ENCODE data around the gene PIPOX.

The PIPOX gene

DNA sequence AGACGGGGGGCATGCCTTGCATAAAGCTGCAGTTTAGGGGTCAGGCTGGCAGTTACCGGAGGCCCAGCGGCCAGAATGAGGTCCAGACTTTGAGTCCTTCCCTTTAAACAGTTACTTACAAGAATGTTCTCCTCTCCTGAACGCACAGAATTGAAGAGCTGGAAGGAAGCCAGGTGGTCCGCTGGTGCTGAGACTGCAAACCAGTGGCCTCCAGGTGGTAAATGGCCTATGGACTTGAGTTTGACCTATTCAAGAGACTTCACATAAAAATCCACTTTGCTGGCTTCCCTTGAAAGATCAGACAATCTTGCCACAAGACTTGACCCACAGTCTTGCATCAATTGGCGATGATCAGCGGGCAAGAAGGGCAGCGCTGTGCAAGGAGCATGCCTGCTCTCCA is 22.4 kb upstream of the PIPOX start:
- DNase-seq, result no peak

DNA sequence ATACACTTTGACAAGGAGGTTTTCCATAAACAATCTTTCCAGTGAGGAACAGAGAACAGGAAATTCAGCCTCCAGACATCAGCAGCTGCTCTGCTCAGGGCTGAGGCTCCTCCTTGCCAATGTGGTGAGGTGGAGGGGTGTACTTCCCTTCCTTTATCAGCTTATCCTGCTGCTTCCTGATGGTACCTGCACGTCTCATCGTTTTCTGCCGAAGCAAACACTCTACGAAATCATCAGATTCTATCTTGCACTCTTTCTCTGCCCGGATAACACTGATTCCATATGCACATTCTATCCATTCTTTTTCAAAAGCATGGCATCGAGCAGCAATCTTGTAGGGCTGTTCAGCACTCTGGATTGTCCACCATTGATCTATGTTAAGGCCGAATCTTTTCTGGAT is 21.7 kb upstream of the PIPOX start:
- DNase-seq, result no peak

DNA sequence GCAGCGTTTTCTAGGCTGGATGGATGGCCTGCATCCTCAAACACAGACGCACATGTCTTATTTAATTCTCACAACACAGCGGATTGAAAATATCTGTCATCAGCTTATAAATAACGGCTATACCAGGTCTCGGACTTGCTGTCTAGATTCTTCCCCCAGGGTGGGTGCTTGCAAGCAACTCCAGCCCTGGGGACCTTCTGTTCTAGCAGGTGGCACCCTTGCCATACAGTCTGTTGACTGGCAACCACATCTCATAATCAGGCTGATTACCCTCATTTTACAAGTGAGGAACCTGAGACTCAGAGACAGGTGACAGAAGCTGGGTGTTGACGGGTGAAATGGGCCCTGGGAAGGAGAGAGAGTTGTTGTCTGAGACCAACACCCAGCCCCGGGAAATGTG is 20.9 kb upstream of the PIPOX start:
- no peak for DNase-seq

DNA sequence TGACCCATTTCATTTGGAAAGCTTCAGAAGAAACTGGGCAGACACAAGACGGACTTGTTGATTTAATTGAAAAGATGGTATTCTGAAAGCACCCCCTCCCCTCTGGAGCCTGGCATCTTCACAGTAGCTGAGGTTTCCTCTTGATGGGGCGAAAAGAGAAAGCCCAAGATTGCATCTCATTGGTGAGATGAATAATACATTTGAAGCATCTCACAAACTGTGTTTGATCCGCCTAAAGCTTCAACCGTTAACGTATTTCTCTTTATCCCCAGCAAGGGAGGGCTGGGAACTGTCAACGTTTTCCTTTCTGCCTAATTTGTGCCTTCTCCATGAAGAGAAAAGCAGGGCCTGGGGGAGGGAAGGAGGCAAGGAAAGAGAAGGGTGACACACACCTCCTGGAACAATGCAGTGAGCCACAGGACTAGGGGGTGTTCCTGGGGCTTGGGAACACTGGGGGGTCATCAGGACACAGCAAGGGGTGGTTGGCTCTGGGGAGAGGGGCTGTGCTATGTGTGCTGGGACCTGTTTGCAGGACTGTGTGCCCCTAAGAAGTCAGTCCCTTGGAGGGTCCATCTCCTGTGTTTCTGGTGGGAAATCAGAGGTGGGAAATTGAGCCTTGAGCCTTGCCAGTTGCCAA is 18.5 kb upstream of the PIPOX start:
- no peak for DNase-seq

DNA sequence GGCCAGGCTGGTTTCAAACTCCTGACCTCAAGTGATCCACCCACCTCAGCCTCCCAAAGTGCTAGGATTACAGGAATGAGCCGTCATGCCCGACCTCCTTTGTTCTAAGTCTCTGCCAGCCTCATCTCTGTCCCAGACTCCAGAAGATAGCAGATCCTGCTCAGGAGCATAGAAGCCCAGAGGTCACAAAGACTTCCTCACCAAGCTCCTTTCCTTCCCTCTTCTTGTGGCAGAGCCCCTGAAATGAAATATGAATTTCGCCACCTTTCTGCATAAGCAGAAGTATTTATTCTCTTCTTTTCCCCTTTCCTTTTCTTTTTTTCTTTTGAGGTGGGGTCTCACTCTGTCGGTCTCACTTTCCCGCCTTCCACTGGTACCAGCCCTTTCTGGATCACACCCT is 11.5 kb upstream of the PIPOX start:
- DNase-seq, result no peak

DNA sequence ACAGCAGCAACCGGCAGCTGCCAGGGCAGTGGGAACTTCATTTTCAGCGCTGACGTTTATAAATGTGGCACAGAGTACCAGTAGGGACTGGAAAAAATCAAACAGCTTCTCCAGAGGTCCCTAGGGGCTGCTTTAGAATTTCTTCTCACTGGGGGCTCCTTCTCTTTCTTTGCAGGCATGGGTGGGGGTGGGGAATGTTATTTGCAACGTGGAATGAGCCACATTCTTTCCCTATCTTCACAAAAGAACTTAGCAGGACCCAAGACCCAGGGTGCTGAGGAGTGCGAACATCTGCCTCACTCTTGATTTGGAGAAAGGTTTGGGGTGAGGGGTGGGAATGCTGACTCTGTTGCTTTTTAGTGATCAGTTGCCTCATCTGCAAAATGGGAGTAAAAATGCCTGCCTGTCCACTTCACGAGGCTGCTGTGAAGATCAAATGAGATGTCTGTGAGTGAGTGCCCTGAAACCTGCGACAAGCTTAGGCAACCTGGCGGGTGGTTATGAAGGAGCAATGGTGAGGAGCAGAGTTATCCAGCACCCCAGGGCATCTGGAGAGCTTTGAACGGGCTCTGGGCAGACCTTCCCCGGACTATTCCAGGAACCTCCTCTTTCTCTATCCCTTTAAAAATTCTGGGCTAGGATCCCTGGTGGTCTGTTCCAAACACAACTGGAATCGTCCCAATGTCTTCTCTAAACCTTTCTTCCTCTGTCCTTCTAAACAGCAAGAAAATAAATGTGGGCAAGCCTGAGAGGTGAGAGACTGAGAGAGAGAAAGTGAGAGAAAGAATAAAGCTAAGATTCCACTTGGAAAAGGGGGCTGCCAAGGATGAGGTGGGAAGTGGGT is 10.7 kb upstream of the PIPOX start:
- DNase-seq, result no peak

DNA sequence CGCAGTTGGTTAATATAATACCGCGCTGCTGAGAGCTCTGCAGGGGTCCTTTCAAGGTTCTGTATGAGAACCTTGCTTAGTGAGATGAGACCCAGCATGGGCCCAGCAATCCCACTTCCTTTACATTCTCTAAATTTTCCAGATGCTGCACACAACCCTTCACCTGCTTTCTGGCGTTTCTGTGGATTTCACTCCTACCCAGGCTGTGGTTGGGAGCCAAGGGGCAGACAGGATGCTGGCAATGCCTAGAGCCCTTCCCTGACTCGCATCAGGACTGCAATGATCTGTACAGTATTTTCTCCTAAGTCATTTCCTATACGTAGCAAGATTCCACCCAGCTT is 10.1 kb upstream of the PIPOX start:
- DNase-seq, result no peak

DNA sequence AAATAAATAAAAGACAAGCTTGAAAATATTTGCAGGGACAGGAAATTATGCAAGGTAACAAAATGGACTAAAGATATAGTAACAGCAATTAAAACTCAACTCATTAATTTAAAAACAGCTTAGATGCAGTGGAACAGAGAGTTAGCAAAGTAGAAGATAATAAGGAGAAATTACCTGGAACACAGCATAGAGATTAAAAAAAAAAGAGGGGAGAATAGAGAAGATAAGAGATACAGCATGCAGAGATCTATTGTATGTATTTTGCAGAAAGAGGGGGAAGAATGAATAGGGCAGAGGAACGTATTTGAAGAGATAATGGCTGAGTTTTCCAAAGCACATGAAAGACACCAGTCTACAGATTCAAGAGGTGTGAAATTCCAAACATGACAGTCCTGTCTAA is 8.4 kb upstream of the PIPOX start:
- no peak for DNase-seq

DNA sequence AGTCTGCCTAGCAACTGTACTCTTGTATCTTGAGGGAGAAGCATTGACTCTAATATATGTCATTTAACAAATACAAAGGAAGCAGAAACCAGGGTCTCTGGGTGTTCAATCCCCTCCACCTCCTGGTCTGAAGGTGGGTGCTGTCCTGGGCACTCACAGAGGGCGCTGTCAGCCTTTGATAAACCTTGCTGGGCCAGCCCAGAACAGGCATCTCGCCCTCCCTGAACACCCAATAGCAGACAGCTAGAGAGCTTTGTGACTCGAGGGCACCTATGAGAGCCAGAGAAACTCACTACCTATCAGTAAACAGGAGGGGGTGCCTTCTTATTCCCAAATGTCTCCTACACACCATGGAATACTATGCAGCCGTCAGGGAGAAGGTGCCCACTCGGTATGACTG is 6.4 kb upstream of the PIPOX start:
- DNase-seq, result no peak

DNA sequence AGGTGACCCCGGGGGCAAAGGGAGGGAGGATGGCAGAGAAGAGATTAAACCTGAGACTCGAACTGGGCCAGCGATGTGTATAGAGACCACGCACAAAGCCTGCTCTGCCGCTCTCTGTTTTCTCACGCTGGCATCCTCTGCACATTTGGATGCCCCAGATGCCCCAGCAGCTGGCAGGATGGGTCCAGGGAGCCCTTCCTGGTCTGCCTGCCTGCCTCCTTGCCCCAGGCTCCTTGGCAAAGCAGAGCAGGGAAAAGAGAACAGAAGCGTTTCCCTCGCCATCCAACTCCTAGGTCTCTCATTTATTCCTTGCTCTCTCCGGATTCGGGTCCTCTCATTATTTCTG is 5.2 kb upstream of the PIPOX start:
- DNase-seq, result no peak

DNA sequence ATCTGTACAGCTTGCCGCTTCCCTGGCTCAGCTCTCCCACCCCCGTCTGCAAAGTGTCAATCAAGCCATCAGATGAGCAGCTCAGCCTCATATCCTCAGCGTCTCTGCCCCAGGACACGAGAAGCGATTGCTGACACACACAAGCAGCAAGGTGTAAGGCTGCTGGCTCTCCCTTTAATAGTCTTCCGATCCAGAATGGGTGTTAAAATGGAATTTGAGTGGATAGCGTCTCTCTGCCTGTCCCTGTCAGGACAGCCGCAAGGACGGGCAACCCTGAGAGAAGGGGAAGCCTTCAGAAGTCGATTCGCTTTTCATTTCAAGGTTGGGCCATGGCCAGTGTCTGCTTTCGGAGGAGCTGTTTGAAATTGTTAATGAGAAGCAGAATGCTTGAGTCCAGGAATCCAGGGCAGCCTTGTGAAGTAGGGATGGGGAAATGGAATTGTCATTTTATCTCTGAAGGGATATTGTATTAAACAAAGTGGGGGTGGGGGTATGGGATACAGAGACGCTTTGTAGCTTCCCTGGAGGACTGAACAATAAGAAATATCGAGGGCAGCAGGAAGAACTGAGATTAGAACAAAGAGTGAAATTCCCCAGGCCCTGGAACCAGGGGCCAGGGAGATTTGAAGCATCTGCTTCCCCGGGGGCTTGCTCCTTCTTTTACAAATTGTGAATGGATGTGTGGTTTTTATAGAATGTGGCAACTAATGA is 4.7 kb upstream of the PIPOX start:
- no peak for DNase-seq

DNA sequence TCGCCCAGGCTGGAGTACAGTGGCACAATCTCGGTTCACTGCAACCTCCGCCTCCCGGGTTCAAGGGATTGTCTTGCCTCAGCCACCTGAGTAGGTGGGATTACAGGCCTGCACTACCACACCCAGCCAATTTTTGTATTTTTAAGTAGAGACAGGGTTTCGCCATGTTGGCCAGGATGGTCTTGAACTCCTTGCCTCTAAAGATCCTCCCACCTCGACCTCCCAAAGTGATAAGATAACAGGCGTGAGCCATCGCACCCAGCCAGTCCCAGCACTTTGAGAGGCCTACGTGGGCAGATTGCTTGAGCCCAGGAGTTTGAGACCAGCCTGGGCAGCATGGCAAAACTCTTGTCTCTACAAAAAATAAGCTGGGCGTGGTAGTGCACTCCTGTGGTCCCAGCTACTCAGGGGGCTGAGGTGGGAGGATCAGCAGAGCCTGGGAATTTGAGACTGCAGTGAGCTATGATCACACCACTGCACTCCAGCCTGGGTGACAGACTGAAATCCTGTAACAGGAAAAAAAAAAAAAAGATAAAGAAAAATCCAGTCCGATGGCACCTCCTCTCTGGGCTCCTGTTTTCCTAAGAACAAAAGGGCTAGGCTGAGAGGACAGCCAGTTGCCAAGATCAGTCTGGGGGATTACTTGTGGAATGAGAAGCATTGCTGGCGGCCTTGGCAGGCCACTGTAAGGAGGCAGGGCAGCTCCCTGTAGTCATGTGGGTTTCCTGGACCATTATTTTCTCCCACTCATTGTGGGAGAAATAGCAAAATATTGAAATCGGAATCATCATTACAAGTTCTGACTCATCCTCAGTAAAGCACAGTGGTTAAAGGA is 3.0 kb upstream of the PIPOX start:
- DNase-seq, result no peak

DNA sequence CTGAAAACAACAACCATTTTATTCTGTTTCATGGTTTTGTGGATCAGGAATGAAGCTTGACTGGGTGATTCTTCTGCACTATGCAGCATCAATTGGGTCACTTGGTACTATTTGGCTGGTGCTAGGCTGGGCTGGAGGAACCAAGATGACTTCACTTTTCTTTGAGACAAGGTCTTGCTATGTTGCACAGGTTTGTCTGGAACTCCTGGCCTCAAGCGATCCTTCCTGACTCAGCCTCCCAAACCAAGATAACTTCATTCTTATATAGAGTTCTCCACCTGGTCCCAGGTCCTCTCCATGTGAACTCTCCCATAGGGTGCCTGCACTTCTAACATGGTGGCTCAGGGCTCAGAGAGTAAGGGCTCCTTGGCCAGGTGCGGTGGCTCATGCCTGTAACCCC is 1.9 kb upstream of the PIPOX start:
- no peak for DNase-seq

DNA sequence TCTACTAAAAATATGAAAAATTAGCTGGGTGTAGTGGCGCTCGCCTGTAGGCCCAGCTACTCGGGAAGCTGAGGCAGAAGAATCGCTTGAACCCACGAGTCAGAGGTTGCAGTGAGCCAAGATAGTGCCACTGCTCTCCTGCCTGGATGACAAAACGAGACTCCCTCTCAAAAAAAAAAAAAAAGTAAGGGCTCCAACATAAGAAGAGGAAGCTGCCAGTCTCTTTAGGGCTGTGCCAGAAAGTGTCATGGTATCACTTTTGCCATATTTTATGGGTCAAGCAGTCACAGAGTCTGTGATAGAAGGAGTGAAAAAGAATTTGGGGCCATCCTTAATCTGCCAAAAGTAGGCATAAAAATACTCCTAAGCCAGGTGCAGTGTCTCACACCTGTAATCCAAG is 1.4 kb upstream of the PIPOX start:
- DNase-seq, result no peak

DNA sequence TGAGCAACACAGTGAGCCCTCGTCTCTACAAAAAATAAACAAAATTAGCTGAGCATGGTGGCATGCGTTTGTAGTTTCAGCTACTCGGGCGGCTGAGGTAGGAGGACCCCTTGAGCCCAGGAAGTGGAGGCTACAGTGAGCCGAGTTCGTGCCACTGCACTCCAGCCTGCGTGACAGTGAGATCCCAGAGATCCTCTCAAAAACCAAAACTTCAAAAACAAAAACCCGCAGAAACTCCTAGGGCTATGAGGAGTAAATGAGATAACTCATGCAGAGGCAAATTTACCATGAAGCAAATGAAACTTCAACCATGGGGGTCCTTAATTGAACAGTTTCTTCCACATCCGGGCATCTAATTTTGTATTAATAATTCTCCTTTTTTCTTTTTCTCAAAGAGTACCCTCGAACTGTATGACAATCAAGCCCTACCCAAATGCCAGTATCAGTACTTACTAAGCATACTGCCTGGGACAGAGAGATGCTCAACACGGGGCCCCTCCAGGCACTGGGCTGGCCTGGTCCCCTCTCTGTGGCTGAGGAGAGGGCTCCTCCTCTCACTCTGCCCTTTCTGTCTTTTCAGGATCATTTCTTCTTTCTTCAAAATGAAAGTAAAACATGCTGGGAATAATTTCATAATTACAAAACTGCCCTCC is 789 bp upstream of the PIPOX start:
- DNase-seq, result no peak

DNA sequence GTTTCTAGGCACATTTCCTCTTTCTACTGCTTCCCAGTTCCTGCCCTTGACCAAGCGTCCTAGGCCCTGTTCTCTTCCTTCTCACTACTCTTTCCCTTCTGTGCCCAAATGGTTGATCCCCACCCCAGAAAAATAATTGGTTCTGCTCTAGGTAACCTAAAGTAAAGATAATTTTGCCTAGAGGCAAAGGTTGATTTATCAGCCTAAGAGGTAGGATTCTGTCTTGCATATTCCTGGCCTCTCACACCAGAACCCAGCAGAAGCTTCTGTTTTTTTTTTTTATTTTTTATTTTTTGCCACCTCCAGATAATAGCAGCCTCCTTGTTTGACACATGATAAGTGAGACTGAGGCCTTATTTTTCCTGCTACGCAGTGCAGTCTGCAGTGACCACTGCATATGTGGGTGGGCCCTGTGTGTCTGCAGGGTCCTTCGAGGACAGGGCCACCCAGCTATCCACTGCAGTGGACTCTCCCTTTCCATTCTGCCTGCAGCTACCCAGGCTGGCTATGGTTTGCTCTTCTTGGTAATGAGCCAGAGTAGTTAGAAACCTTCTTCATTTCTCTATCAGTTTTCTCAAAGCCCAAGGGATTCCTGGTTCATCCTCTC is 701 bp downstream of the PIPOX start:
- DNase-seq, result no peak

DNA sequence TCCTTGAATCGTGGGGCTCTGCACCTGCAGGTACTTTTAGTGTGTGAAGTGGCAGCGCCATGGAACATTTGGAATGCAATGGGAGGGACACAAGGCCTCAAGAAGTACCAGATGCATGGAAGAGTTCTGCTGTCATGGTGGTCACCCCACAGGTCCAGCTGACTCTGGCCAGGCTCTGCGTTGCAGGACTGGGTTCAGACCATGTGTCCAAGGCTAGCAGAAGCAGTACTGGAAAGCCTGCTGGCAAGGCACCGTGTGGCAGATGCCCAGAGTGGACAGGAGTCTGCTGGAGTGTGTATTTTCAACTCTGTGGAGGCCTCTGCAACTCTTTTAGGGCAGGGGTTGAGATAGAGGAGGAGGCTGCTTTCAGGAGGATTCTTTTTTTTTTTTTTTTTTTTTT is 2.1 kb downstream of the PIPOX start:
- DNase-seq, result no peak

DNA sequence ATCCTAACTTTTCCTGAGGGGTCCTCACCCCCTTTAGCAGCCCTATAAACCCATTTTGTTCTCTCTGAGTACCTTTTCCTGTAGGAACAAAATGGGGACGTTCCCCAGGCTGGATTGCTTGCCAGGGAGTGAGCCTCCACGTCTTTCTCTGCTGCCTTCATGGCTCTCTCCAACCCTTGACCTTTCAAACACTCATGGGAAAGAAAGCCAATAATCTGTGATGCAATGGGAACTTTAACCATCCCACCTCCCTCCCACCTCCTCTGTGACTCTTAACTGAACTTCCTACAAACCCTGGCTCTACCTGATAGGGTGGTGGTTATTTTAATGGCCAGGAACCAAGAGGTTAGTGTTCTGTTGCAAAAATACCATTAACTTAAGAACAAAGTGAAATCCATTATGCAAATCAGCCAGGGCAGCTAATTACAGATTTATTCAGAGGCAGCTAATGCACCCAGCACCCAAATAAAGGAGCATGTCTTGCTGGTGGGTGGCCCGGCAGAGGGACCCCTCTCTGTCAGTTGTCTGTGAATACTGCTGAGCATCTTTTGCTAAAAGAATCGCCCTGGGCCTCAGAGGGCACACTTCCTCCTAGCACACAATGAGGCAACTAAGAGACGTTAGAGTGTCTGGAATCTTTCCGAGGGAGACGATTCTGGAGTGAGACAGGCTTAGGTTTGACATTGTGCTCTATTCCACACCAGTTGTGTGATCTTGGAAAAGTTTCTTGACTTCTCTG is 3.0 kb downstream of the PIPOX start:
- no peak for DNase-seq

DNA sequence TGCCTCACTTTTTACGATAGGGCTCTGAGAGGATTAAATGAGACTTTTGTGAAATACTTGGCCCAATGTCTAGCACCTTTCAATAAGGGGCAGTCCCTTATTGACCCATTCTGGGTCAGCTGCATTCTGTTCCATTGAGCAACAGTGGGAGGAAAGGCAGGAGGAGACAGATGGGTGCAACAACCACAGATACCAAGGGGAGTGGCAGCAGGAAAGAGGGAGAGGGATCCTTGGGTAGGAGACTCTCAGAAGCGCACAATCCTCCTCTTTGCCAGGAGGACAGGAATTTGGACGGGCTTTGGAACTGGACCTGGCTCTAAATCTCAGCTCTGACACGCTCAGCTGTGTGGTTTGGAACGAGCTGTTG is 3.5 kb downstream of the PIPOX start:
- no peak for DNase-seq

DNA sequence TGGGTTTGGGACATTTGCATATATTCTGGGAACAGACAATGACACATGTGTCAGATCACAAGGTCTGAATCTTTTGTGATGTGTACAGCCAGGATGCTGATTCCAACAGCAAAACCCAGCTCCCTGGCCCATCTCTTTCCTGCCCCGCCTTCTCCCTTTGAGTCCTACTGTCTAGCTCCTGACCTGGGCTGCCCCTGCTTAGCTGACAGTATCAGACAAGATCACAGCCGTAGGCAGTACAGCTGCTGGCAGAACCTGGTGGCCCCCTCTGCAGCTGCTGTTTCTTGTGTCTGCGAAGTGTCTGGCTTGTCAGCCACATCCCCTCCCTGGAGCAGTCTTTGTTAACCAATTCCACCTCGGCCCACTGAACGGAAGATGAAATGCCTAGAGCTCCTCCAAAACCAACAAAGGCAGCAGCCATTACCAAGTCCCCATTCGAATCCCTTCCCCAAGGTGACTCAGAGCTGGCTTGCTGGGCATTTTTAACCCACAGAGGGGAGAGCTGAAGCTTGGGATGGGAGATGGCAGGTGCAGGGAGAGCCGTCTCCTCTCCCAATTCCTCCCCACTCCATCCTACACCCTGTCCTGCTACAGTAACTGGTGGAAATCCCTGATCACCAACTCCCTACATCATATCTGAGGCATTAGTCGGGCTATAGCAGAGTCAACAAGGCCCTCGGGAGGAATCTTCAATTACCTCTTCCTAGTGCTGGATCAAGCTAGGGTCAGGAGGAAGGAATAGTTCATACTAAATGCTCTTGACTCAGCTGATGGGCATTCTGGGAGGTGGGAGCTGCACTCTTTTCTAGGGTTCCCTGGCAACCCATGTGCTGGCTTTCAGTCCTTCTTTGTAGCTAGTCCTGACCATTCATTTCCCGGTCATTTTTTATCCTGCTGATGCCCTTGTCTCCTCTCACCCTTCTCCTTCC is 5.8 kb downstream of the PIPOX start:
- peak; percentile 20 to 42 for DNase-seq

Measured in NCI-H2081 (cell line).